ENCODE results near the gene ERCC6.

GRCh38 chr10:49538381-49539319 is at the start of gene ERCC6:
- TF ChIP-seq SUZ12 (IDR thresholded peaks at IDR 0.05; ENCODE audit: extremely low read depth, insufficient read depth, insufficient read length) (no peak), YY1 (IDR thresholded peaks at IDR 0.05; ENCODE audit: insufficient read depth, insufficient read length) (no peak)
